GM23248 (cell line): ENCODE measurements around the gene BDH1. TPM values are rescaled to one million over a fixed set of nuclear protein-coding genes. Genes with fewer than 3 reads are reported as not detected.

Experiments
- DNase-seq: peaks from one replicate; pipeline ENCODE4 v3.0.0-alpha.2; 2015
- H2AFZ ChIP-seq: fragments of 200-600 bp; sonication (generic); 2 replicates; pipeline ENCODE4 v1.6.1; 2016; ENCODE audit warnings: antibody characterized with exemption
- H3F3A ChIP-seq: fragments of 200-600 bp; sonication (generic); 2 replicates; pipeline ENCODE4 v1.6.1; 2016; ENCODE audit warnings: mild to moderate bottlenecking, antibody characterized with exemption, mixed run types; ENCODE audit not compliant: insufficient read depth
- H3K27ac ChIP-seq: fragments of 200-600 bp; sonication (generic); 2 replicates; pipeline ENCODE4 v1.5.1; 2016; ENCODE audit warnings: mild to moderate bottlenecking
- H3K27me3 ChIP-seq: fragments of 200-600 bp; sonication (generic); replicated peaks from 2 replicates; pipeline ENCODE4 v1.6.1; 2016; ENCODE audit warnings: mild to moderate bottlenecking; ENCODE audit not compliant: insufficient read depth
- H3K36me3 ChIP-seq: fragments of 200-600 bp; sonication (generic); 2 replicates; pipeline ENCODE4 v1.6.1; 2016; ENCODE audit warnings: low read depth, mild to moderate bottlenecking
- H3K4me1 ChIP-seq: fragments of 200-600 bp; sonication (generic); 2 replicates; pipeline ENCODE4 v1.6.1; 2016; ENCODE audit warnings: mild to moderate bottlenecking; ENCODE audit not compliant: insufficient read depth
- H3K4me2 ChIP-seq: fragments of 200-600 bp; sonication (generic); one replicate; pipeline ENCODE4 v1.6.1; 2016; ENCODE audit warnings: mild to moderate bottlenecking; ENCODE audit not compliant: unreplicated experiment
- H3K4me3 ChIP-seq: fragments of 200-600 bp; sonication (generic); 2 replicates; pipeline ENCODE4 v1.5.1; 2016; ENCODE audit warnings: mild to moderate bottlenecking
- H3K79me2 ChIP-seq: fragments of 200-600 bp; sonication (generic); 2 replicates; pipeline ENCODE4 v1.6.1; 2016; ENCODE audit warnings: mild to moderate bottlenecking; ENCODE audit not compliant: insufficient read depth
- H3K9ac ChIP-seq: fragments of 200-600 bp; sonication (generic); 2 replicates; pipeline ENCODE4 v1.6.1; 2016; ENCODE audit warnings: mild to moderate bottlenecking
- H3K9me2 ChIP-seq: fragments of 200-600 bp; sonication (generic); 2 replicates; pipeline ENCODE4 v1.6.1; 2016; ENCODE audit warnings: mixed run types, mild to moderate bottlenecking, moderate library complexity; ENCODE audit not compliant: insufficient read depth
- H3K9me3 ChIP-seq: fragments of 200-600 bp; sonication (generic); one replicate; pipeline ENCODE4 v1.6.1; 2017; ENCODE audit warnings: low read depth
- H4K20me1 ChIP-seq: fragments of 200-600 bp; sonication (generic); 2 replicates; pipeline ENCODE4 v1.6.0; 2016; ENCODE audit not compliant: insufficient read depth
- EZH2 ChIP-seq: fragments of 200-600 bp; sonication (generic); IDR thresholded peaks from 2 replicates; pipeline ENCODE4 v1.6.1; 2018; ENCODE audit warnings: antibody characterized with exemption, mild to moderate bottlenecking; ENCODE audit not compliant: insufficient read depth, poor library complexity, severe bottlenecking
- EZH2phosphoT487 ChIP-seq: fragments of 200-600 bp; sonication (generic); IDR thresholded peaks from 2 replicates; pipeline ENCODE4 v1.6.1; 2018; ENCODE audit warnings: antibody characterized with exemption, moderate library complexity, mild to moderate bottlenecking, low read depth; ENCODE audit not compliant: insufficient read depth
- WGBS, 2 experiments: methylation state at CpG; one replicate each; pipeline ENCODE4 v1.1.6; 2015 to 2017; ENCODE audit warnings: low lambda C conversion rate in 2 of 2, low coverage in 1 of 2; ENCODE audit errors: missing lambda C conversion rate in 2 of 2; 5-methylcytosine and 5-hydroxymethylcytosine counted together
- in situ Hi-C: fragments of 300-500 bp; cut with MboI; formaldehyde crosslinking; loops from 2 replicates; pipeline ENCODE4 v1.15.0; 2020
- polyA plus RNA-seq: library from polyadenylated mRNA; unstranded; fragments of >200 nt; fragmentation: Nextera tagmentation; extraction: Ambion mirVana; gene quantifications from 2 replicates; pipeline ENCODE4 v1.2.1, GENCODE V29; 2016
- total RNA-seq: library from RNA; depleted of rRNA; stranded (reverse); fragments of >200 nt; shearing (Covaris generic); gene quantifications from 2 replicates; pipeline ENCODE4 v1.2.3, GENCODE V29; 2014

Gene BDH1
- total and polyA plus RNA-seq, 2 experiments from 2014 or later, result 2.7 to 3.4 TPM

- Histone ChIP-seq H2AFZ (no peak overlapping the region), H3K4me2 (no peak overlapping the region), H3K4me3 (no peak overlapping the region), H3K27ac (no peak overlapping the region), H3K27me3 (no peaks in the 10 kb centered on the region), H3K9ac (no peak overlapping the region), H3K9me2 (no peaks in the 10 kb centered on the region), H3K9me3 (no peaks in the 10 kb centered on the region), H4K20me1 (no peaks in the 10 kb centered on the region), H3K36me3 (no peaks in the 10 kb centered on the region), H3F3A (peaks cover 39% of the 10 kb centered on the region), H3K79me2 (no peaks in the 10 kb centered on the region), H3K4me1 (peaks cover 36% of the 10 kb centered on the region)
- in situ Hi-C loops, result no loop called here
- no peak for DNase-seq
- TF ChIP-seq EZH2 (no peak), EZH2phosphoT487 (no peak)
- 71 to 74% methylated on average over 7 of the region's 7 CpGs for WGBS, 2 experiments
Observed at GRCh38 chr3:197491478-197491877, 64.3 kb downstream of the BDH1 start.

DNA sequence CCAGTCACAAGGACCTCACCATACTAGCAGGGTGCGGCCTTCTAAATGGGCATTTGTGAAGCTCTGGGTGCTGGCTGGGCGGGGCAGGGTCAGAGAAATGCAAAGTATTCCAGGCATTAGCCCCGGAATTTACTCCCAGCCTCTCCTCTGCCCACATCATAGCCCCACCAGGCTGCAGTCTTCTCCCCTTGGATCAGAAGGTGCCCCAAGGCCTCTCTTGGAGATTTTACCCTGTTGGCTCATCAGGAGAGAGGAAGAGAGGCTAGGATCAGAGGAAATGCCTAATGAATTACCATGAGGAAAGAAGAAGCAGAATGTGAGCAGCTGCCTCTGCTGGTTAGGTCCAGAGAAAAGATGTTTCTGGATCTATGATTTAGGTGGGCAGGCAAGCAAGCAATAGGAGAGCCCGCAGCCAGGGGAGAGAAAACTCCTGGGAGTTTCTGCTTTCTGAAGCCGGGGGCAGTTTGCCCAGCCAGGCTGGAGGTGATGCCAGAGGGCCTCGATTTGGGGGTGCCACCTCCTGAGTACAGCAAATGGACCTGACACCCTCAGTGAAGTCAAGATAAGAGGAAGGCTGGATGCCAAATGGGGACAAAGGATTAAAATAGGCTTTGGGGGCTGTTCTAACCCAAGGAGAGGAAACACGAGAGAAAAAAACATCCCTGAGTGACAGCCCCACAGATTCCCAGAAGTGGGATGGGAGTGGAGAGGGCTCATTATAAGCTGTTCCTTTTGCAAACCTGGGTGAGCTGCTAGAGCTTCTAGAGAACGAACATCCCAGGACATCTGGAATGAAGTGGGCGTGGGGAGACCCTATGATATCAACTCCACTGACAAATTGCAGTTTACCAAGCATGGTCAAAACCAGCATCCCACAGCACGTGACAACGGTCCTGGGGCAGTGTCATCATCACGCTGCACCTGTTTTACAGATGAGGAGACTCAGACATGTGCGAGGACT, 65.4 kb downstream of the BDH1 start:
- no peaks in the 10 kb centered on the region for H3K9me3 ChIP-seq
- peak; percentile 62 for DNase-seq
- H3F3A ChIP-seq, result peaks cover 39% of the 10 kb centered on the region
- no peaks in the 10 kb centered on the region for H3K9me2 ChIP-seq
- TF ChIP-seq EZH2phosphoT487 (no peak), EZH2 (no peak)
- no peak overlapping the region for H3K9ac ChIP-seq
- H3K4me3 ChIP-seq, result no peak overlapping the region
- H3K27me3 ChIP-seq, result no peaks in the 10 kb centered on the region
- peak overlapping the region; percentile 50 for H2AFZ ChIP-seq
- H4K20me1 ChIP-seq, result no peaks in the 10 kb centered on the region
- H3K36me3 ChIP-seq, result no peaks in the 10 kb centered on the region
- peak overlapping the region; percentile 61 for H3K4me2 ChIP-seq
- in situ Hi-C loops, result no loop called here
- H3K4me1 ChIP-seq, result peaks cover 36% of the 10 kb centered on the region
- WGBS, 2 experiments, result 82 to 85% methylated on average over 13 of the region's 13 CpGs
- H3K27ac ChIP-seq, result peak overlapping the region; percentile 46
- no peaks in the 10 kb centered on the region for H3K79me2 ChIP-seq

- 18 to 19% methylated on average over 8 of the region's 8 CpGs for WGBS, 2 experiments
- Histone ChIP-seq H3K27me3 (no peaks in the 10 kb centered on the region), H3K9ac (0 out of 2 replicates have a peak overlapping the region, but pooled peaks have one; percentile 24), H3F3A (peaks cover 39% of the 10 kb centered on the region), H3K9me3 (no peaks in the 10 kb centered on the region), H3K36me3 (no peaks in the 10 kb centered on the region), H3K79me2 (no peaks in the 10 kb centered on the region), H3K9me2 (no peaks in the 10 kb centered on the region), H2AFZ (no peak overlapping the region), H3K4me3 (0 out of 2 replicates have a peak overlapping the region, but pooled peaks have one; percentile 9), H4K20me1 (no peaks in the 10 kb centered on the region), H3K4me2 (peak overlapping the region; percentile 31), H3K27ac (peak overlapping the region; percentile 68), H3K4me1 (peaks cover 36% of the 10 kb centered on the region)
- TF ChIP-seq EZH2phosphoT487 (no peak), EZH2 (no peak)
- in situ Hi-C loops, result no loop called here
- DNase-seq, result peak; percentile 96
Observed at GRCh38 chr3:197487911-197488391, 67.8 kb downstream of the BDH1 start.

GRCh38 chr3:197486861-197487260, 68.9 kb downstream of the BDH1 start:
- Histone ChIP-seq H4K20me1 (no peaks in the 10 kb centered on the region), H3K9ac (no peak overlapping the region), H3K27me3 (no peaks in the 10 kb centered on the region), H3K36me3 (no peaks in the 10 kb centered on the region), H3K9me3 (no peaks in the 10 kb centered on the region), H3K27ac (no peak overlapping the region), H3K79me2 (no peaks in the 10 kb centered on the region), H3K4me1 (peaks cover 36% of the 10 kb centered on the region), H3K9me2 (no peaks in the 10 kb centered on the region), H3K4me3 (no peak overlapping the region), H3F3A (peaks cover 39% of the 10 kb centered on the region), H2AFZ (no peak overlapping the region), H3K4me2 (no peak overlapping the region)
- 94 to 96% methylated on average over 1 of the region's 1 CpG for WGBS, 2 experiments
- DNase-seq, result no peak
- no peak for TF ChIP-seq EZH2phosphoT487
- in situ Hi-C loops, result no loop called here
